ENCODE results near the gene HSD17B1. TPM values are rescaled to one million over a fixed set of nuclear protein-coding genes. Genes with fewer than 3 reads are reported as not detected.

HSD17B1 gene
- total and polyA plus RNA-seq, 7 donors, result 0.16 to 5.3 (median 1.4) TPM

DNA sequence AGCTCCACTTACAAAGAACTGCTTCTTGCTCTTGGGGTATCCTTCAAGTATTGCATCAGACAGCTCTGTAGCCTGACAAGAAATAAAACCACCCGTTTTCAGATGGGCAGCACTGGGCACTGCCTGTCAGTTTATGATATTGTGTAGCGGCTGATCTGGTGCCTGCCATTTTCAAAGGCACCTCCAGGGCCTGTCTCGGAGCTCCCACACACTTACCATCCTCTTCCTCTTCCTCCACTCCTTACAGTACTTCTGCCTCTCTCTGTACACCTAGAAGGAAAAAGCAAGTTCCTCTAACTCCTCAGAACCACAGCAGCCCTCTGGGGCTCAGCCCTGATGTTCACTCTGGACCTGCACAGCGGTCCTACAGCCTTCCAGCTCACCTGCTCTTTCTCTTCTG is 20.4 kb downstream of the HSD17B1 start:
- Histone ChIP-seq H3K4me3 (no peak overlapping the region), H3K36me3 (peaks cover 36 to 69% (median 53%) of the 10 kb centered on the region in 4 donors), H3K27ac (no peak overlapping the region), H3K27me3 (no peaks in the 10 kb centered on the region), H3K9me3 (no peaks in the 10 kb centered on the region), H3K4me1 (peaks cover 0 to 25% (median 17%) of the 10 kb centered on the region in 4 donors)
- intact Hi-C loops (cut with DNase I), result loop anchor here (10.0 kb wide), 1 partner anchor 252 kb away; the partner anchor contains the start of gene BECN1
- TF ChIP-seq POLR2A (IDR thresholded peaks at IDR 0.05) (no peak), POLR2AphosphoS5 (IDR thresholded peaks at IDR 0.05) (no peak), EP300 (IDR thresholded peaks at IDR 0.05) (no peak)
- TF ChIP-seq, protein P1, sequence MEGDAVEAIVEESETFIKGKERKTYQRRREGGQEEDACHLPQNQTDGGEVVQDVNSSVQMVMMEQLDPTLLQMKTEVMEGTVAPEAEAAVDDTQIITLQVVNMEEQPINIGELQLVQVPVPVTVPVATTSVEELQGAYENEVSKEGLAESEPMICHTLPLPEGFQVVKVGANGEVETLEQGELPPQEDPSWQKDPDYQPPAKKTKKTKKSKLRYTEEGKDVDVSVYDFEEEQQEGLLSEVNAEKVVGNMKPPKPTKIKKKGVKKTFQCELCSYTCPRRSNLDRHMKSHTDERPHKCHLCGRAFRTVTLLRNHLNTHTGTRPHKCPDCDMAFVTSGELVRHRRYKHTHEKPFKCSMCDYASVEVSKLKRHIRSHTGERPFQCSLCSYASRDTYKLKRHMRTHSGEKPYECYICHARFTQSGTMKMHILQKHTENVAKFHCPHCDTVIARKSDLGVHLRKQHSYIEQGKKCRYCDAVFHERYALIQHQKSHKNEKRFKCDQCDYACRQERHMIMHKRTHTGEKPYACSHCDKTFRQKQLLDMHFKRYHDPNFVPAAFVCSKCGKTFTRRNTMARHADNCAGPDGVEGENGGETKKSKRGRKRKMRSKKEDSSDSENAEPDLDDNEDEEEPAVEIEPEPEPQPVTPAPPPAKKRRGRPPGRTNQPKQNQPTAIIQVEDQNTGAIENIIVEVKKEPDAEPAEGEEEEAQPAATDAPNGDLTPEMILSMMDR (IDR thresholded peaks at IDR 0.05), result no peak
- DNase-seq, result no peak
- 81 to 85% methylated on average over 4 of the region's 4 CpGs for WGBS, 2 donors

DNA sequence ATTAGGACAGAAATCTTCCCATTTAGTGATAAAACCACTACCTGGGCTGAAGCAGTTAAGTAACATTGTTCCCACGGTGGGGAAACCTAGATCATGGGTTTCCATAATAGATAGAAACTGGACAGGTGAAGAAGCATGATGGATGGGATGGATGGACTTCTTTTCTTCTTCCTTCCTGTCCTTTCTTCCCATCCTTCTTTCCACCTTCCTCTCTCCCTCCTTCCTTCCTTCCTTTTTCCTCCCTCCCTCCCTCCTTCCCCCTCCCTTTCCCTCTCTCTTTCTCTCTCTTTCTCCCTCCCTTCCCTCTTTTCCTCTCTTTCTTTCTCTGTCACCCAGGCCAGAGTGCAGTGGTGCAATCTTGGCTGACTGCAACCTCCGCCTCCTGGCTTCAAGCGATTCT is 21.7 kb downstream of the HSD17B1 start:
- WGBS, 2 donors, result 78 to 90% methylated on average over 3 of the region's 3 CpGs
- DNase-seq, result no peak
- intact Hi-C loops (cut with DNase I), result loop anchor here (10.0 kb wide), 1 partner anchor 250 kb away; the partner anchor contains the start of gene BECN1
- Histone ChIP-seq H3K4me1 (peaks cover 0 to 25% (median 21%) of the 10 kb centered on the region in 4 donors), H3K36me3 (peaks cover 29 to 63% (median 46%) of the 10 kb centered on the region in 4 donors), H3K27me3 (no peaks in the 10 kb centered on the region), H3K4me3 (no peak overlapping the region), H3K9me3 (no peaks in the 10 kb centered on the region), H3K27ac (no peak overlapping the region)
- no peak for TF ChIP-seq POLR2AphosphoS5 (IDR thresholded peaks at IDR 0.05)
- TF ChIP-seq, protein P1 (IDR thresholded peaks at IDR 0.05), result no peak
- TF ChIP-seq POLR2A (IDR thresholded peaks at IDR 0.05), result no peak
- TF ChIP-seq EP300 (IDR thresholded peaks at IDR 0.05), result no peak

DNA sequence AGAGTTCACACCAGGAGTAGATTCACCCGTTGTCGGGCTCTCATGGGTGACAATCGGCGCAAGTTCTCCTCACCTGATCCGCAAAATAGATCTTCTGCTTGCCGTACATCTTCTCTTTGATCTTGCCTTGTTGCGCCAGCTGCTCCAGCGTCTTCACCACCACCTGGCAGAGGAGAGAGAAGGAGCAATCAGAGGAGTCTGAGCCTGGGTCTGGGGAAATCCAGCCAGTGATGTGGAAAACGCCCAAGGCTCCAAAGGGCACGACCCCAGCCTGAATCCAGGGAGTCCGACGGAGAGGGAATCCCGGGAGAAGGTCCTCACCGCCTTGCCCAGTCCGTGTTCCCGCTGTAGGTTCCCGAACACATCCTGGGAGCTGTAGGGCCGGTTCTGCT is 24.4 kb downstream of the HSD17B1 start:
- no peak for DNase-seq
- intact Hi-C loops (cut with DNase I), result loop anchor here (5.0 to 10.0 kb wide), 2 partner anchors 75 to 248 kb away; partner anchors contain the start of gene BECN1
- WGBS, 2 donors, result 5 to 6% methylated on average over 18 of the region's 18 CpGs
- H3K36me3 ChIP-seq, result peaks cover 22 to 62% (median 47%) of the 10 kb centered on the region in 4 donors
- H3K27me3 ChIP-seq, result no peaks in the 10 kb centered on the region
- TF ChIP-seq, protein P1 (IDR thresholded peaks at IDR 0.05), result no peak
- TF ChIP-seq EP300 (IDR thresholded peaks at IDR 0.05) (no peak), POLR2AphosphoS5 (IDR thresholded peaks at IDR 0.05) (no peak), POLR2A (IDR thresholded peaks at IDR 0.05) (no peak)
- H3K4me3 ChIP-seq, result peak overlapping the region; percentile 46 to 68 (median 60)
- H3K4me1 ChIP-seq, result peaks cover 0 to 22% (median 21%) of the 10 kb centered on the region in 4 donors
- H3K27ac ChIP-seq, result peak overlapping the region; percentile 88 to 93 (median 90)
- H3K9me3 ChIP-seq, result no peaks in the 10 kb centered on the region

DNA sequence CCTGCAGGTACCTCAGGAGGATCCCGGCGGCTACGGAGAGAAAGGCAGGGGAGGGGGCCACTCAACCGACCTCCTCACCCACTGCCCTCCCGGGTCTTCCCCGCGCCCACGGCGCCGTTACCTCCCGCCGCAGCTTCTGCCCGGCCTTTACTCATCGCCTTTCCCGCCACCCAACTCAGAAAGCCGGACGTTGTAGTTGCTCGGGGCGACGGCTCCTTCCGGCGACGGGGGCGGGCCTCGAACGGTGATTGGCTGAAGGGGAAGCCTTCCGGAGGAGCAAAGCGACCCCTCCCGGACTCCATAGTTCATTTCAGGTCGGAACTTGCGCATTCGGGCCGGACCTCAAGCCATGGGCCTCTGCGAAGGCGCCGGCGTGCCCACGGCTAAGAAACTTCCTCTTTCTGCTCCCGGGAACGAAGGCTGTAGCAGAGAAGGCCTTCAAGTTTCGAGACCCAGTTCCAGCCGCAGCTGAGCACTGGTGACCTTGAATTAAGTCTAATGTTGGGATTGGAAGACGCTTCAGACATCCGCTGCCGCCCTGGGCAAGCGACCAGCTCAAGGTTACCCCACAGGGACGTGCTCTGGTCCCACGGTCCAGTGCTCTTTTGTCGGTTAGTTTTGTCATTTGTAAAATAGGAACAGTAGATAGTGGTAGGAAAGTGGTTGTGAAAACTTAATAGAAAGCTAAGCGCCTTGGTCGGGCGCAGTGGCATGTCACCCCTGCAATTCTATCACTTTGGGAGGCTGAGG is 25.0 kb downstream of the HSD17B1 start, which contains the start of gene PSMC3IP:
Gene PSMC3IP (minus strand): TSS at position 198 of the 750 bp plus-strand sequence. CDS start 43 bp downstream, at position 155.
- no peaks in the 10 kb centered on the region for H3K27me3 ChIP-seq
- peaks cover 24 to 62% (median 47%) of the 10 kb centered on the region in 4 donors for H3K36me3 ChIP-seq
- H3K4me1 ChIP-seq, result peaks cover 0 to 22% (median 21%) of the 10 kb centered on the region in 4 donors
- H3K4me3 ChIP-seq, result peak within 1 kb of the TSS; percentile 46 to 68 (median 60)
- peak; percentile 78 to 96 (median 95) for TF ChIP-seq POLR2AphosphoS5 (IDR thresholded peaks at IDR 0.05)
- TF ChIP-seq EP300 (IDR thresholded peaks at IDR 0.05), result peak in 1 of 4 donors; percentile 11
- peak; percentile 75 to 81 for TF ChIP-seq POLR2A (IDR thresholded peaks at IDR 0.05)
- TF ChIP-seq, protein P1 (IDR thresholded peaks at IDR 0.05), result no peak
- intact Hi-C loops (cut with DNase I), result loop anchor here (2.0 to 10.0 kb wide), 3 partner anchors 75 to 247 kb away; partner anchors contain the start of gene BECN1
- H3K9me3 ChIP-seq, result no peaks in the 10 kb centered on the region
- WGBS, 2 donors, result 0% methylated on average over 52 of the region's 52 CpGs
- peak; percentile 98 for DNase-seq
- H3K27ac ChIP-seq, result peak within 1 kb of the TSS; percentile 88 to 93 (median 90)

Data from sigmoid colon (tissue), 7 donors.